HUES48 (cell line): ENCODE data around the gene CPNE5.

ENCODE experiments used
- H3K27ac ChIP-seq: one replicate; pipeline ENCODE4 v1.7.0; 2013; ENCODE audit warnings: low read depth, low read length, inconsistent platforms
- H3K27me3 ChIP-seq: 2 replicates; pipeline ENCODE4 v1.6.1; 2013; ENCODE audit warnings: mild to moderate bottlenecking, low read length; ENCODE audit not compliant: control insufficient read depth, insufficient read depth
- H3K36me3 ChIP-seq: 2 replicates; pipeline ENCODE4 v1.6.1; 2013; ENCODE audit warnings: low read length; ENCODE audit not compliant: control insufficient read depth, insufficient read depth
- H3K4me1 ChIP-seq: 2 replicates; pipeline ENCODE4 v1.6.1; 2013; ENCODE audit warnings: mild to moderate bottlenecking, low read length; ENCODE audit not compliant: control insufficient read depth, insufficient read depth
- H3K4me3 ChIP-seq: 2 replicates; pipeline ENCODE4 v1.5.1; 2013; ENCODE audit warnings: mild to moderate bottlenecking, low read depth, low read length
- H3K9ac ChIP-seq: 2 replicates; pipeline ENCODE4 v1.6.1; 2013; ENCODE audit warnings: mild to moderate bottlenecking, low read depth, low read length, moderate library complexity
- H3K9me3 ChIP-seq: 2 replicates; pipeline ENCODE4 v1.6.1; 2013; ENCODE audit warnings: low read length; ENCODE audit not compliant: control insufficient read depth, insufficient read depth

Gene CPNE5

GRCh38 chr6:36788186-36788585 is 51.1 kb downstream of the CPNE5 start:
- no peak overlapping the region for H3K27ac ChIP-seq
- H3K9ac ChIP-seq, result no peak overlapping the region
- H3K4me3 ChIP-seq, result no peak overlapping the region
- peaks cover 30% of the 10 kb centered on the region for H3K4me1 ChIP-seq
- no peaks in the 10 kb centered on the region for H3K9me3 ChIP-seq
- no peaks in the 10 kb centered on the region for H3K27me3 ChIP-seq
- no peaks in the 10 kb centered on the region for H3K36me3 ChIP-seq

GRCh38 chr6:36787210-36787609 is 52.0 kb downstream of the CPNE5 start:
- H3K27me3 ChIP-seq, result no peaks in the 10 kb centered on the region
- no peak overlapping the region for H3K4me3 ChIP-seq
- no peak overlapping the region for H3K27ac ChIP-seq
- no peaks in the 10 kb centered on the region for H3K36me3 ChIP-seq
- no peaks in the 10 kb centered on the region for H3K9me3 ChIP-seq
- H3K9ac ChIP-seq, result no peak overlapping the region
- H3K4me1 ChIP-seq, result peaks cover 30% of the 10 kb centered on the region

DNA sequence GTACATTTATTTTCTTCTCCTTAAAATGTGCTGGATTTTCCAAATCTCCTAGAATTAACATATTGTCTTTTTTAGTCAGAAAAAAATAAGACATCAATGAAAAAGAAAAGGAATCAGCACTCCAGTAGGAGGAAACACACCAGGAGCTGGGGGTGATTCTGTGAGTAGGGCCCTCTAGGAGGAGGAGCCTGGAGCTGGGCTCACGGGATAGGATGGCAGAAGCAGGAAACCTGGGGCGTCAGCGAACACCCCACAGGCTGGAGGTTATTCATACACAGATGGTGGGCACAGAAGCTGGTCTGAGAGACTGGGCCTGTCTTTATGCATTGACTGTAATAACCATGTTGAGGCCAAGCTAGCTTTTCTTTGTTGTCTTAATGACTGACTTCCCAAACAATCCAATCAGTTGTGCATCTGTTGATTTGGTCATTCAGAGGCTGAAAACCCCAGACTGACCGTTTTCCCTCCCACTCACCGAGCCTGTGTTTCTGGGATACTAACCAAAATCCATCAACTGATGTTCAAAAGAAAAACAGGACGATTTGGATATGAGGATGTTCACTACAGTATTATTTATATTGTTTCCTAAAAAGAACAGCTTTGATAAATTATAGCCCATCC is 53.1 kb downstream of the CPNE5 start:
- Histone ChIP-seq H3K27ac (peak overlapping the region; percentile 2), H3K9me3 (no peaks in the 10 kb centered on the region), H3K36me3 (no peaks in the 10 kb centered on the region), H3K4me1 (peaks cover 30% of the 10 kb centered on the region), H3K27me3 (no peaks in the 10 kb centered on the region), H3K9ac (no peak overlapping the region), H3K4me3 (no peak overlapping the region)

DNA sequence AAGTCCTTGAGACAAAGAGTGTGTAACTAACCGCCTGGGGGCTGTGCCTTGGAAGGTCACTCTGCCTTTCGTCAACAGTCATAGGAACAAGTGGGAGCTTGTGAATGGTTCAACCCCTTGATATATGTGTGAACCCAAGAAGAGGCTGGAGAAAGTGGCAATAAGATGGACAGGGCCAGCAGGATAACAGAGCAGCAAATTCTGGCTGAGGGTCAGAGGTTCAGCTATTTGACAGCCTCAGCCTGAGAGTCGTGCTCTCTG is 54.9 kb downstream of the CPNE5 start:
- no peaks in the 10 kb centered on the region for H3K36me3 ChIP-seq
- no peak overlapping the region for H3K4me3 ChIP-seq
- peaks cover 25% of the 10 kb centered on the region for H3K4me1 ChIP-seq
- H3K27me3 ChIP-seq, result no peaks in the 10 kb centered on the region
- no peak overlapping the region for H3K9ac ChIP-seq
- H3K27ac ChIP-seq, result no peak overlapping the region
- H3K9me3 ChIP-seq, result no peaks in the 10 kb centered on the region

DNA sequence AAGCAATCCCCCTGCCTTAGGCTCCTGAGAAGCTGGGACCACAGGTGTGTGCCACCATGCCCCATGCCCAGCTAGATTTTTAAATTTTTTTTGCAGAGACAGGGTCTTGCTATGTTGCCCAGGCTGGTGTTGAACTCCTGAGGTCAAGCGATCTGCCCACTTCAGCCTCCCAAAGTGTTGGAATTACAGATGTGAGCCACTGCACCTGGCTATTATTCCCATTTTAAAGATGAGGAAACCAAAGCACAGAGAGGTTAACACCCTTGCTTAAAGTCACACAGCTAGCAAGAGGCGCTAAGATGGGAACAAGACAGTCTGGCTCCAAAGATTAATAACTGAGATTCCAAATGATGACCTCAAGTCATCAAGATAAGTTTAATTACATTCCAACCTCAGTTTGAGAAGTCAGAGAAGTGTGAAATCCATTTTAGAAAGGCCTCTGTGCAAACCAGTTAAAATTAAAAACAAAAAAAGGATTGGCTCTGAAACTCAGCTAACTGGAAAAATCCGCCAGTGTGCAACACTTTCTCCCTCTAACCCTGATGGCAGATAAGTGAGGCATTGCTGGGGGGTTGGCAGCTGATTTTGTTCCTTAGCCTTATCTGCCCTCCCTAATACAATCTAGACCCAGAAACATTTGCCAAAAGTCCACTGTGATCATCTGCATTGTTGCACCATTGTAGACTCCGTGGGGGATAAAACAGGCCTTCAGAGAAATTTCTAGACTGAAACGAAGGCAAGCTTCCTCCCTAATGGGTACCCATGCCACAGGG is 55.5 kb downstream of the CPNE5 start:
- H3K9me3 ChIP-seq, result no peaks in the 10 kb centered on the region

GRCh38 chr6:36781669-36782068 is 57.6 kb downstream of the CPNE5 start:
- Histone ChIP-seq H3K4me3 (no peak overlapping the region), H3K4me1 (peaks cover 25% of the 10 kb centered on the region), H3K27me3 (no peaks in the 10 kb centered on the region), H3K9me3 (no peaks in the 10 kb centered on the region), H3K27ac (no peak overlapping the region), H3K9ac (no peak overlapping the region), H3K36me3 (no peaks in the 10 kb centered on the region)

More for the DNA sequence above, 55.5 kb downstream of the CPNE5 start:
- no peaks in the 10 kb centered on the region for H3K36me3 ChIP-seq
- H3K27me3 ChIP-seq, result no peaks in the 10 kb centered on the region
- H3K27ac ChIP-seq, result no peak overlapping the region
- peaks cover 20% of the 10 kb centered on the region; the same call in 1 of the 2 replicates for H3K4me1 ChIP-seq
- H3K4me3 ChIP-seq, result no peak overlapping the region
- no peak overlapping the region for H3K9ac ChIP-seq

DNA sequence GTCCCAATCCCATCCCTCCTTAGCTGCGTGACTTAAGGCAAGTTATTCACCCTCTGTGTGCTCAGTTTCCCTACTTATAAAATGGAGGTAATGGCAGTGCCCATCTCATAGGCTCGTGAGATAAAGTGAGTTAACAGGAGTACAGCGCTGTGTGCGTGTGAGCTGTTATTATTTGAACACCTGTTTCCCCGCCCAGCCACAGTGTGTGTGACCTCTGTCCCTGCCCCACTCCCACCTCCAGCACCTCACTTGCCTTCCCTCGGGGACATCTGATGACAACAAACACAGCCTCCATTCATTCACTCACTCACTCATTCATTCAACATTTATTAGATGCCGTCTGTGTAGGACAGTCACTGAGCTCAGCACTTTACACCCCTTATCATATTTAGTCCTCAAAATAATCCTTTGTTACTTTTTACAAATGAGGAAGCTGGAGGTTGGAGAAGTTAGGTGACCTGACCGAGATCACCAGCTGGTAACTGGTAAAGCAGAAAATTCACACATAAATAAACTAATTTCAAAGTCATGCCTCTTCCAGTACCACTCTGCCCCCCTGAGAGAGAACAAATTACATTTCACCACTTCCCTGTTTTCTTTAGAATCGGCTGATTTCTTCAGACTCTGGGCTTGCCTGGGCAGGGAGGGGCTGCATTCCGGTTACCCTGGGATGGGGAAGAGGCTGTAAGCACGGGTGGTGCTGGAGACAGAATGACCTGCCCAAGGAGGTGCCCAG is 58.6 kb downstream of the CPNE5 start:
- no peak overlapping the region for H3K27ac ChIP-seq
- H3K9ac ChIP-seq, result no peak overlapping the region
- H3K4me3 ChIP-seq, result no peak overlapping the region
- no peaks in the 10 kb centered on the region for H3K36me3 ChIP-seq
- H3K9me3 ChIP-seq, result no peaks in the 10 kb centered on the region
- peaks cover 17% of the 10 kb centered on the region for H3K4me1 ChIP-seq
- H3K27me3 ChIP-seq, result no peaks in the 10 kb centered on the region

DNA sequence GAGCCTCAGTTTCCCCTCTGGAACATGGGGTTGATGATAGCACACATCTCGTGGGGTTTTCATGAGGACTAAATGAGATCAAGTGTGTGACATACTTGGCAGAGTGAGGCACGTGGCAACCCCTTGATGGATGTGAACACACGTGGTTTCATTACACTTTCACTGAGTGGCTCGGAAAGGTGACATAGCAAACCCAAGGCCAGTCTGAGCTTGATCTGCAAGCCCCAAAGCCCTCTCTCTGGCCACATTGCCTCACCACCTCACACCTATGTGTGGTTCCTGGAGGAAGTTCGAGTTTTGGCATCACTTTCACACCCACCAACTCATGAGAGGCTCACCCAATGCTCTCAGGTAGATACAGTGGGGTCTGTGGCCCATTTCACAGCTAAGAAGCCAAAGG is 60.0 kb downstream of the CPNE5 start:
- Histone ChIP-seq H3K4me1 (peaks cover 10% of the 10 kb centered on the region; the same call in 1 of the 2 replicates), H3K4me3 (no peak overlapping the region), H3K36me3 (no peaks in the 10 kb centered on the region), H3K27me3 (no peaks in the 10 kb centered on the region), H3K9me3 (no peaks in the 10 kb centered on the region), H3K27ac (no peak overlapping the region), H3K9ac (no peak overlapping the region)

- Histone ChIP-seq H3K27ac (peak overlapping the region; percentile 5), H3K27me3 (no peaks in the 10 kb centered on the region), H3K4me1 (peaks cover 10% of the 10 kb centered on the region; the same call in 1 of the 2 replicates), H3K36me3 (no peaks in the 10 kb centered on the region), H3K9ac (no peak overlapping the region), H3K9me3 (no peaks in the 10 kb centered on the region), H3K4me3 (peak overlapping the region; percentile 18; the same call in 1 of the 2 replicates)
These were observed 61.4 kb downstream of the CPNE5 start for GRCh38 chr6:36777801-36778200.

GRCh38 chr6:36776167-36776566 is 63.1 kb downstream of the CPNE5 start:
- H3K4me1 ChIP-seq, result peaks cover 18% of the 10 kb centered on the region
- H3K27me3 ChIP-seq, result no peaks in the 10 kb centered on the region
- H3K9me3 ChIP-seq, result no peaks in the 10 kb centered on the region
- H3K4me3 ChIP-seq, result no peak overlapping the region
- no peak overlapping the region for H3K9ac ChIP-seq
- no peaks in the 10 kb centered on the region for H3K36me3 ChIP-seq
- H3K27ac ChIP-seq, result no peak overlapping the region

DNA sequence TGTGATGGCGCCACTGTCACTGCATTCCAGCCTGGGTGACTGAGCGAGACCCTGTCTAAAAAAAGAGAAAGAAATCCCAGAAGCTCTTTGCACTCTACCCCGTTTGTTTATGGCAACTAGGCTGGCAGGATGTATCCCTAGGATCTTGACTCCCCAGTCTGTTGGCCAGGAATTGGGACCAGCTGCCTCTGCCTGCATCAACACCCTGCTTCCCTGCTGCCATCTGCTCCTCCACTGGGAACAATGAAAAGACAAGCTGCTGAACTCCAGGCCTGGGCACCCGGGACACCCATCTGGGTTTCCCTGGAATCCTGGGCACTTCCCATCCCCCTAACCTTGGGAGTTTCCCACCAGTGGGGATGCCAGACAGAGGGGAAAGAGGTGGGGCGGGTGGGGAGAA is 64.9 kb downstream of the CPNE5 start:
- H3K36me3 ChIP-seq, result no peaks in the 10 kb centered on the region
- no peaks in the 10 kb centered on the region for H3K9me3 ChIP-seq
- no peak overlapping the region for H3K27ac ChIP-seq
- H3K9ac ChIP-seq, result no peak overlapping the region
- no peak overlapping the region for H3K4me3 ChIP-seq
- peaks cover 18% of the 10 kb centered on the region for H3K4me1 ChIP-seq
- no peaks in the 10 kb centered on the region for H3K27me3 ChIP-seq
